Prostate gland (tissue), 1 donor: ENCODE data around the gene GABBR2.

Source experiments
- POLR2A ChIP-seq: fragments of 450-650 bp; IDR thresholded peaks from one replicate; pipeline ENCODE4 v1.6.1; 2016; ENCODE audit warnings: antibody characterized with exemption, mild to moderate bottlenecking
- POLR2AphosphoS5 ChIP-seq: sonication (generic); formaldehyde crosslinking; IDR thresholded peaks from one replicate; pipeline ENCODE4 v1.6.1; 2017; ENCODE audit warnings: antibody characterized with exemption

GRCh38 chr9:98502311-98502975 lies 206.3 kb downstream of the GABBR2 start:
- TF ChIP-seq POLR2AphosphoS5: no peak
- no peak for TF ChIP-seq POLR2A
